ENCODE data around the gene NLRP6. TPM values are rescaled to one million over a fixed set of nuclear protein-coding genes. Genes with fewer than 3 reads are reported as not detected.
A peak's percentile ranks its signal among the peaks of the same experiment; 100 is the strongest.

NLRP6 gene
- polyA plus RNA-seq, 3 donors = 0.10 to 0.51 (median 0.24) TPM

GRCh38 chr11:283405-284104 lies 5.3 kb downstream of the NLRP6 start:
- no peak for TF ChIP-seq CTCF (IDR thresholded peaks at IDR 0.05)
- Mint-ChIP-seq H3K27me3 (ENCODE audit: low read depth in 3 of 3) (peaks cover 60 to 90% (median 63%) of the 10 kb centered on the region in 3 donors), H3K4me1 (peaks cover 33% of the 10 kb centered on the region), H3K36me3 (peaks cover 9 to 22% of the 10 kb centered on the region in 2 donors), H3K4me3 (peak overlapping the region in 1 of 2 donors; percentile 41), H3K9me3 (peaks cover 0 to 26% (median 10%) of the 10 kb centered on the region in 7 donors), H3K27ac (peak overlapping the region in 2 of 7 donors; percentile 19 to 64)
- Histone ChIP-seq H2AFZ (ENCODE audit: insufficient read depth, low read depth, low read length, poor library complexity, severe bottlenecking) (no peak overlapping the region), H3K4me1 (ENCODE audit: control insufficient read depth in 1 of 2, insufficient read depth in 2 of 2, low read length in 2 of 2) (peaks cover 36 to 44% of the 10 kb centered on the region in 2 donors), H3K36me3 (replicated peaks in 1 of 2; ENCODE audit: control insufficient read depth in 1 of 2, insufficient read depth in 2 of 2, low read length in 2 of 2) (no peaks in the 10 kb centered on the region), H3K4me3 (replicated peaks in 1 of 3; ENCODE audit: low read depth in 2 of 3, low read length in 3 of 3) (no peak overlapping the region), H3K9me3 (replicated peaks in 1 of 2; ENCODE audit: control insufficient read depth in 1 of 2, insufficient read depth in 1 of 2, low read length in 2 of 2) (peaks cover 0 to 14% of the 10 kb centered on the region in 2 donors), H4K20me1 (ENCODE audit: insufficient read depth, low read length) (peaks cover 5% of the 10 kb centered on the region), H3K27me3 (ENCODE audit: control insufficient read depth in 2 of 2, insufficient read depth in 2 of 2, low read length in 2 of 2) (peaks cover 35 to 63% of the 10 kb centered on the region in 2 donors), H3K4me2 (replicated peaks; ENCODE audit: extremely low read depth, low read length, poor library complexity, severe bottlenecking) (no peak overlapping the region), H3K27ac (ENCODE audit: low read depth in 1 of 2, low read length in 2 of 2) (no peak overlapping the region), H3K9ac (ENCODE audit: insufficient read depth, low read length, poor library complexity, severe bottlenecking) (no peak overlapping the region), H3K79me2 (ENCODE audit: insufficient read depth, low read length) (no peaks in the 10 kb centered on the region)
- intact Hi-C loops (cut with micrococcal nuclease) = no loop called here
- WGBS (ENCODE audit: insufficient coverage) = 90% methylated on average over 14 of the region's 23 CpGs
- no peak for DNase-seq

GRCh38 chr11:284105-285020 lies 6.2 kb downstream of the NLRP6 start:
- peaks cover 30 to 39% of the 10 kb centered on the region in 2 donors for H3K4me1 ChIP-seq (ENCODE audit: control insufficient read depth in 1 of 2, insufficient read depth in 2 of 2, low read length in 2 of 2)
- H3K4me3 ChIP-seq (replicated peaks in 1 of 3; ENCODE audit: low read depth in 2 of 3, low read length in 3 of 3) = no peak overlapping the region
- no peak for TF ChIP-seq CTCF (IDR thresholded peaks at IDR 0.05)
- DNase-seq = no peak
- no peak overlapping the region for H3K27ac ChIP-seq (ENCODE audit: low read depth in 1 of 2, low read length in 2 of 2)
- peaks cover 31% of the 10 kb centered on the region for H3K4me1 Mint-ChIP-seq
- no peak overlapping the region for H3K27ac Mint-ChIP-seq
- no peaks in the 10 kb centered on the region for H3K79me2 ChIP-seq (ENCODE audit: insufficient read depth, low read length)
- peaks cover 29 to 58% of the 10 kb centered on the region in 2 donors for H3K27me3 ChIP-seq (ENCODE audit: control insufficient read depth in 2 of 2, insufficient read depth in 2 of 2, low read length in 2 of 2)
- H2AFZ ChIP-seq (ENCODE audit: insufficient read depth, low read depth, low read length, poor library complexity, severe bottlenecking) = no peak overlapping the region
- peaks cover 0 to 25% (median 10%) of the 10 kb centered on the region in 7 donors for H3K9me3 Mint-ChIP-seq
- H4K20me1 ChIP-seq (ENCODE audit: insufficient read depth, low read length) = peaks cover 5% of the 10 kb centered on the region
- peaks cover 56 to 84% (median 59%) of the 10 kb centered on the region in 3 donors for H3K27me3 Mint-ChIP-seq (ENCODE audit: low read depth in 3 of 3)
- no peak overlapping the region for H3K4me2 ChIP-seq (replicated peaks; ENCODE audit: extremely low read depth, low read length, poor library complexity, severe bottlenecking)
- H3K4me3 Mint-ChIP-seq = no peak overlapping the region
- H3K9ac ChIP-seq (ENCODE audit: insufficient read depth, low read length, poor library complexity, severe bottlenecking) = no peak overlapping the region
- WGBS (ENCODE audit: insufficient coverage) = 97% methylated on average over 20 of the region's 24 CpGs
- intact Hi-C loops (cut with micrococcal nuclease) = loop anchor here in 1 of 2 donors (5.0 kb wide), 1 partner anchor 32 kb away; no protein-coding TSS in a partner anchor
- H3K36me3 Mint-ChIP-seq = peaks cover 9 to 20% of the 10 kb centered on the region in 2 donors
- H3K36me3 ChIP-seq (replicated peaks in 1 of 2; ENCODE audit: control insufficient read depth in 1 of 2, insufficient read depth in 2 of 2, low read length in 2 of 2) = no peaks in the 10 kb centered on the region
- peaks cover 0 to 13% of the 10 kb centered on the region in 2 donors for H3K9me3 ChIP-seq (replicated peaks in 1 of 2; ENCODE audit: control insufficient read depth in 1 of 2, insufficient read depth in 1 of 2, low read length in 2 of 2)

All from CD14-positive monocyte (primary cell).